HepG2 (cell line): ENCODE measurements around the gene SAPCD1. TPM values are rescaled to one million over a fixed set of nuclear protein-coding genes. Genes with fewer than 3 reads are reported as not detected.

Experiments used
- ARNT2 ChIP-seq: sonication (generic); formaldehyde crosslinking; IDR thresholded peaks from 2 replicates; pipeline ENCODE4 v1.8.0; 2022; ENCODE audit warnings: mild to moderate bottlenecking, low read depth, missing genetic modification reagents, moderate library complexity
- ATF1 ChIP-seq: IDR thresholded peaks from 2 replicates; pipeline ENCODE4 v1.6.1; 2016; ENCODE audit warnings: mild to moderate bottlenecking, control low read depth
- GATAD2A ChIP-seq: IDR thresholded peaks from 2 replicates; pipeline ENCODE4 v1.6.1; 2016
- HOXD1 ChIP-seq: sonication (generic); formaldehyde crosslinking; IDR thresholded peaks from 2 replicates; pipeline ENCODE4 v1.5.0; 2020; ENCODE audit warnings: missing genetic modification reagents
- MAFK ChIP-seq, 2 experiments: IDR thresholded peaks in 1 of 2; conservative IDR thresholded peaks in 1 of 2; 2 replicates each; pipeline ENCODE4 v1.6.1; 2011; ENCODE audit warnings: improper control_type of control experiment in 2 of 2, low read length in 2 of 2
- NFYB ChIP-seq: sonication (generic); formaldehyde crosslinking; IDR thresholded peaks from 2 replicates; pipeline ENCODE4 v1.4.0; 2020; ENCODE audit warnings: missing genetic modification reagents
- PRDM4 ChIP-seq: sonication (generic); formaldehyde crosslinking; IDR thresholded peaks from 2 replicates; pipeline ENCODE4 v1.9.0; 2021; ENCODE audit warnings: missing genetic modification reagents, borderline replicate concordance
- RAD21 ChIP-seq: fragments of 450-650 bp; formaldehyde crosslinking; IDR thresholded peaks from 2 replicates; pipeline ENCODE4 v1.5.0; 2020; ENCODE audit warnings: mild to moderate bottlenecking
- TAF15 ChIP-seq: fragments of 200-400 bp; formaldehyde crosslinking; IDR thresholded peaks from one replicate; pipeline ENCODE4 v1.6.1; 2018; ENCODE audit warnings: mild to moderate bottlenecking, low read depth, low read length; ENCODE audit not compliant: poor library complexity, severe bottlenecking
- TEAD3 ChIP-seq: optimal IDR thresholded peaks from 2 replicates; pipeline ENCODE3; 2016; ENCODE audit warnings: borderline replicate concordance
- ZBTB44 ChIP-seq: sonication (generic); formaldehyde crosslinking; IDR thresholded peaks from 2 replicates; pipeline ENCODE4 v1.4.0; 2020; ENCODE audit warnings: missing genetic modification reagents
- ZBTB49 ChIP-seq: sonication (generic); formaldehyde crosslinking; IDR thresholded peaks from 2 replicates; pipeline ENCODE4 v1.4.0; 2020; ENCODE audit warnings: missing genetic modification reagents, borderline replicate concordance
- ZNF224 ChIP-seq: sonication (generic); formaldehyde crosslinking; IDR thresholded peaks from 2 replicates; pipeline ENCODE4 v1.5.0; 2020; ENCODE audit warnings: mild to moderate bottlenecking, missing genetic modification reagents
- ZNF263 ChIP-seq: sonication (generic); formaldehyde crosslinking; IDR thresholded peaks from 2 replicates; pipeline ENCODE4 v1.4.0; 2020; ENCODE audit warnings: missing genetic modification reagents
- ZNF777 ChIP-seq: sonication (generic); formaldehyde crosslinking; IDR thresholded peaks from 2 replicates; pipeline ENCODE4 v1.4.0; 2020; ENCODE audit warnings: missing genetic modification reagents
- polyA plus RNA-seq, 8 experiments: library from polyadenylated mRNA; depleted of rRNA in 3 of 8; stranded (reverse) in 7 of 8; unstranded in 1 of 8; fragments of >200 nt; fragmentation: Illumina TruSeq in 4 of 8; extraction: Trizol in 4 of 8; gene quantifications; 2 replicates each; pipeline versions ENCODE4 v1.2.1 to v1.2.3, GENCODE V29; 2011 to 2016; ENCODE audit warnings: low read depth in 4 of 8, missing spikeins in 1 of 8, mixed read lengths in 1 of 8; ENCODE audit not compliant: insufficient read depth in 1 of 8
- total RNA-seq, 5 experiments: library from RNA; depleted of rRNA; stranded (reverse); fragments of >200 nt; fragmentation: Illumina TruSeq; extraction: Trizol; gene quantifications; 2 replicates each; pipeline ENCODE4 v1.2.3, GENCODE V29; 2016; ENCODE audit warnings: low read depth in 1 of 5
- TF ChIP-seq, protein P1 (sequence below): sonication (generic); formaldehyde crosslinking; IDR thresholded peaks from 2 replicates; pipeline ENCODE4 v1.5.1; 2020; ENCODE audit warnings: missing genetic modification reagents, mild to moderate bottlenecking, borderline replicate concordance
- TF ChIP-seq, protein P2 (sequence below): IDR thresholded peaks from 2 replicates; pipeline ENCODE4 v1.6.1; 2016; ENCODE audit warnings: mild to moderate bottlenecking

SAPCD1 gene
- total and polyA plus RNA-seq, 2 of the 13 experiments (the other 11 are each of a cell fraction or from before 2014, with no cell fraction given), result 2.5 to 3.9 TPM

- TF ChIP-seq, protein P1, sequence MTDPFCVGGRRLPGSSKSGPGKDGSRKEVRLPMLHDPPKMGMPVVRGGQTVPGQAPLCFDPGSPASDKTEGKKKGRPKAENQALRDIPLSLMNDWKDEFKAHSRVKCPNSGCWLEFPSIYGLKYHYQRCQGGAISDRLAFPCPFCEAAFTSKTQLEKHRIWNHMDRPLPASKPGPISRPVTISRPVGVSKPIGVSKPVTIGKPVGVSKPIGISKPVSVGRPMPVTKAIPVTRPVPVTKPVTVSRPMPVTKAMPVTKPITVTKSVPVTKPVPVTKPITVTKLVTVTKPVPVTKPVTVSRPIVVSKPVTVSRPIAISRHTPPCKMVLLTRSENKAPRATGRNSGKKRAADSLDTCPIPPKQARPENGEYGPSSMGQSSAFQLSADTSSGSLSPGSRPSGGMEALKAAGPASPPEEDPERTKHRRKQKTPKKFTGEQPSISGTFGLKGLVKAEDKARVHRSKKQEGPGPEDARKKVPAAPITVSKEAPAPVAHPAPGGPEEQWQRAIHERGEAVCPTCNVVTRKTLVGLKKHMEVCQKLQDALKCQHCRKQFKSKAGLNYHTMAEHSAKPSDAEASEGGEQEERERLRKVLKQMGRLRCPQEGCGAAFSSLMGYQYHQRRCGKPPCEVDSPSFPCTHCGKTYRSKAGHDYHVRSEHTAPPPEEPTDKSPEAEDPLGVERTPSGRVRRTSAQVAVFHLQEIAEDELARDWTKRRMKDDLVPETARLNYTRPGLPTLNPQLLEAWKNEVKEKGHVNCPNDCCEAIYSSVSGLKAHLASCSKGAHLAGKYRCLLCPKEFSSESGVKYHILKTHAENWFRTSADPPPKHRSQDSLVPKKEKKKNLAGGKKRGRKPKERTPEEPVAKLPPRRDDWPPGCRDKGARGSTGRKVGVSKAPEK (CRISPR knock-in tag), result no peak
- TF ChIP-seq ZBTB49 (CRISPR knock-in tag), result peak; percentile 42; the same call in 1 of the 2 replicates
- TF ChIP-seq HOXD1 (CRISPR knock-in tag), result no peak
- TF ChIP-seq PRDM4 (CRISPR knock-in tag), result 0 out of 2 replicates have a peak, but pooled peaks have one; percentile 2
- 0 out of 2 replicates have a peak, but pooled peaks have one; percentile 41 for TF ChIP-seq RAD21
- TF ChIP-seq ZNF224 (CRISPR knock-in tag), result peak; percentile 69; the same call in 1 of the 2 replicates
- TF ChIP-seq TAF15, result peak; percentile 68
- no peak for TF ChIP-seq MAFK (conservative IDR thresholded peaks at IDR 0.05 in 1 of 2, IDR thresholded peaks at IDR 0.05 in 1 of 2; ENCODE audit: low read length in 2 of 2)
- no peak for TF ChIP-seq ATF1 (CRISPR knock-in tag)
- peak; percentile 63 for TF ChIP-seq TEAD3
- no peak for TF ChIP-seq ZBTB44 (CRISPR knock-in tag)
- peak; percentile 86 for TF ChIP-seq ZNF263 (CRISPR knock-in tag)
- peak; percentile 73 for TF ChIP-seq GATAD2A (CRISPR knock-in tag)
- TF ChIP-seq, protein P2, sequence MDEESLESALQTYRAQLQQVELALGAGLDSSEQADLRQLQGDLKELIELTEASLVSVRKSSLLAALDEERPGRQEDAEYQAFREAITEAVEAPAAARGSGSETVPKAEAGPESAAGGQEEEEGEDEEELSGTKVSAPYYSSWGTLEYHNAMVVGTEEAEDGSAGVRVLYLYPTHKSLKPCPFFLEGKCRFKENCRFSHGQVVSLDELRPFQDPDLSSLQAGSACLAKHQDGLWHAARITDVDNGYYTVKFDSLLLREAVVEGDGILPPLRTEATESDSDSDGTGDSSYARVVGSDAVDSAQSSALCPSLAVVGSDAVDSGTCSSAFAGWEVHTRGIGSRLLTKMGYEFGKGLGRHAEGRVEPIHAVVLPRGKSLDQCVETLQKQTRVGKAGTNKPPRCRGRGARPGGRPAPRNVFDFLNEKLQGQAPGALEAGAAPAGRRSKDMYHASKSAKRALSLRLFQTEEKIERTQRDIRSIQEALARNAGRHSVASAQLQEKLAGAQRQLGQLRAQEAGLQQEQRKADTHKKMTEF (CRISPR knock-in tag), result peak; percentile 93
- no peak; the same call in 1 of the 2 replicates for TF ChIP-seq ZNF777 (CRISPR knock-in tag)
- TF ChIP-seq NFYB (CRISPR knock-in tag), result peak; percentile 26; the same call in 1 of the 2 replicates
- no peak for TF ChIP-seq ARNT2 (CRISPR knock-in tag)
Measured at GRCh38 chr6:31736021-31736767, 26.3 kb upstream of the SAPCD1 start, which contains the start of gene CLIC1 (continued).
